Activated CD4-positive, alpha-beta T cell treated with anti-CD3 and anti-CD28 coated beads for 48 hours (primary cell): ENCODE data around the gene DDX39A.

ENCODE experiments used
- DNase-seq: peaks from one replicate; pipeline ENCODE4 v3.0.0-alpha.2; 2020

Gene DDX39A

DNA sequence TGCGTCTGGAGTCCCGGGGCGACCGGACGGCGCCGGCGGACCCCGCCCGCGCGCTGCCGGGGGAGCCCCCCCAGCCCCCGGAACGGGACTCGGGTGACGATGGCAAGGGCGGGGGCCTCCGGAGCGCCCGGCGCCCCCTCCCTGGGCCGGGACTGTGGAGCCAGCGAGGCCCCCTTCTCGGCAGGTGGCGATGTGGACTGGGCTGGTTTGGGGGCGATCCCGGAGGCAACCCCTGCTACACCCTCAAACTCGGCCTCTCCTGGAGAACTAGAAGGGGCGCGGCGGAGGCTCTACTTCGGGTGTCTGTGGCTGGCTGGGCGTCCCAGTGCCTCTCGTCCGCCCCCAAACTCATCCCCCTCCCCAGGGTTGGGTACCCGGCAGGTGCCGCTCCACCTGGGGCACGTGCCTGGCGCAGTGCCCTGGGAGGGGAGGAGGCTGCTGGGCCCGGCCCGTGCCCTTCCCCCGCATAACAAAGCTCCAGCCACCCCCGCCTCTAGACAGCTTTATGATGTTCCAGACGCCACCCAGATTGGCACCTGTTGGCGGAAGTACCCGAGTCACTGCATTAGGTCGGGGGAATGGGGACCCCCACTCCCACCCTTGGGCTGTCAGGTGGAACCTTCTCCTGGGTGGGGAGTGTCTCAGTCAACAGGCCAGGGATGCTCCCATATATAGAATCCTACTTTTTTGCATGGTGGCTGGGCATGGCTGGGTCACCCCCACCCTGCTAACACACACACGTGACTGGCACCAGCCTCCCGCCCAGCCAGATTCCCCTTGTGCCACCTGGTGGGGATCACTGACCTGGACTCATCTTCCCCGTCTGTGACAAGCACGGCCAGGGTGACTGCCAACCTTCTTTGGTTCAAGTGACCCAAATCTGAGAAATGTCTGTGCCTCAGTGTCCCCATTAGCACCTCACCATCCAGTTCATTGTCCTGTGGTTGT is 14.7 kb upstream of the DDX39A start:
- peak; percentile 49 for DNase-seq

DNA sequence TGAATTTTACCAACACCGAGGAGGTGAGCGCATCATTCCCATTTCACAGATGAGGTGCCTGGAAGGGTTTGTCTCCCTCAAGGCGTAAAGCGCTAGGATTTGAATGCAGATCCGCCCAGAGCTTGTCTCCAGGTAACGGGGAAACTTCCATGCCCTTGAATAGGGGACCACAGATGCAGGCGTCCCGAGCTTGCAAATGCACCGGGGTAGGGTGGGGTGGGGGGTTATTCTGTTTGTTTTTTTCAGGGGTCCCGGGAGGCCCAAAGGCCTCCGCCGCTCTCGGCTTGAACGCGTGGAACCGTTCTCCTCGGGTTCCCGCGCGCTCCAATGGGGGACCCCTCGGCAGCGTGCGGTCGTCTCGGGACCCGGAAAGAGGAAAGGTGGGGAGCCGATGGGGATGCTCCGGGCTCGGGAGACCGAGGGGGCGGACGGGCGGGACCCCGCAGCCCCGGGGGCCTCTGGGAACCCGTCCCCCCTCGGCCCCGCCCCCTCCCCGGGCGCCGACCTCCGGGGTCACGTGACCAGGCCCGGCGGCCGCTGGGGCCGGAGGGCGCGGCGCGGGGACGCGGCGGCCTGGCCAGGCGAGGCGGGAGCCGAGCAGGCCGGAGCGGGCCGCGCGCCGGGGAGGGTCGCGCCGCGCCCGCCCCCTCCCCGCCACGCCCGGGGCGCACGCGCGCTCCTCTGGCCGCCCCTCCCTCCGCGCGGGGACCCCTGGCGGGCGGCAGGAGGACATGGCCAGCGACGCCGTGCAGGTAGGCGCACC is 13.8 kb upstream of the DDX39A start, which contains the start of gene PKN1:
Gene PKN1 (plus strand): TSS at position 516 of the 763 bp plus-strand sequence. CDS start 216 bp downstream, at position 732.
- DNase-seq, result peak; percentile 65

GRCh38 chr19:14430712-14431111 is 11.6 kb upstream of the DDX39A start:
- DNase-seq, result no peak

DNA sequence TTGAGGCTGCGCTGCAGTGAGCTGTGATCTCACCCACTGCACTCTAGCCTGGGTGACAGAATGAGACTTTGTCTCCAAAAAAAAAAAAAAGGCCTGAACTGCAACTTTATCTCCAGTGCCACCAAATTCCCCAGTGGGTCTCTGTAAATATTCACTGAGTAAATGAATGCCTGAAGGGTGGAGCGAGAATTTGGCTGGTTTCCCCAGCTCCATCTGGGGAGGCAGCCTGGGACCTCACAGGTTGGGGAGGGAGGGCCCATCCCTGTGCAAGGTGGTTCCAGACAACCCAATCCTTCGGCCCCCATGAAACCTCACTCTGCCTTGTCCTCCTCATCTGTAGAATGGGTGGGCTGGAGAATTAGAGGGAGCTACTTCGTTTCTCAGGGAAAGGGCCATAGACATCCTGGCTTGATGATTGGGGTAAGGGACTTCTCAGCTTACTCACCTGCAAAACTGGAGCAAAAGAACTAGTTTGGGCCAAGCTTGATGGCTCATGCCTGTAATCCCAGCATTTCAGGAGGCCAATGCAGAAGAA is 9.8 kb upstream of the DDX39A start:
- no peak for DNase-seq

GRCh38 chr19:14427461-14427860 is 8.3 kb upstream of the DDX39A start:
- no peak for DNase-seq

DNA sequence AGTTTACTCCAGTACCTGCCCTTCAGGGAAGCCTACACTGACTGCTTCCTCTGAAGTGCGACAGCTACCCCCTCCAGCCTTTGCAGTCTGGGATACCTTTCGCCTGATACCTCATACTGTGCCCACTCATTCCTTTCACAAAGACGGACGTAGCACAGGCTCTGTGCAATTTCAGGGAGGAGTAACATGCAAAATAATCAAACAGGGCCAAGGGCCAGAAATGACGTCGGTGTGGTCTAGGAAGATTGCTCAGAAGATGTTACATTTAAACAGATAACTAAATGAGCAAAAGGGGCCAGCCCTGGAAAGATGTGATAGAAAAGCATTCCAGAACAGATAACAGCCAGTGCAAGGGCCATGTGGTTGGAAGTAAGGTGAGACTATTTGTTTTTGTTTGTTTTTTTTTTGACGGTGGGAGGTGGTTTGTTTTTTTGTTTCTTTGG is 6.6 kb upstream of the DDX39A start:
- no peak for DNase-seq

- DNase-seq, result peak; percentile 90
Measured at GRCh38 chr19:14418856-14419105, 360 bp downstream of the DDX39A start.

- DNase-seq, result no peak
Measured at GRCh38 chr19:14416817-14417231, 2.3 kb downstream of the DDX39A start.

- no peak for DNase-seq
Measured at GRCh38 chr19:14414926-14415690, 4.0 kb downstream of the DDX39A start.

DNA sequence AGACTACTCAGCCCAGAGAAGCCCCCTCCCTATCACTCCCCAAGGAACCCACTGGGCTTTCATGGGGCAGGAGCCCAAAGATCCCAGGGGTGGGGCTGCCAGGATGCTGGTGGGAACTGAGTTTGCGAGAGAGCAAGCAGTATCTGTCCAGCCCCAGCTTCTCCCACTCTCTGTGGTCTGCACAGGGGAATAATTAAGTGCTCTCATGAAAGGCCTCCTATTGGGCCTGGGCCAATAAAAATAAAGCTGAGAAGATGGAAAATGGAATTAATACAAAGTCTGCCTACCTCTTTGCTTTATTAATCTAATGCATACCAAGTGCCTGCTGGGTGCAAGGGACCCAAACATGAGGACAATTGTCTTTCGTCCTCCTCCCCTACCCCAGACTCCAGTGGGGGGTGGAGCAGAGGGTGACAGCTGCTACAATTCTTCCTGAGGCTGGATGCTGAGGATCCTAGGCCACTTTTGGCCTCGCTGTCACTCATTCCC is 5.4 kb downstream of the DDX39A start:
- no peak for DNase-seq

DNA sequence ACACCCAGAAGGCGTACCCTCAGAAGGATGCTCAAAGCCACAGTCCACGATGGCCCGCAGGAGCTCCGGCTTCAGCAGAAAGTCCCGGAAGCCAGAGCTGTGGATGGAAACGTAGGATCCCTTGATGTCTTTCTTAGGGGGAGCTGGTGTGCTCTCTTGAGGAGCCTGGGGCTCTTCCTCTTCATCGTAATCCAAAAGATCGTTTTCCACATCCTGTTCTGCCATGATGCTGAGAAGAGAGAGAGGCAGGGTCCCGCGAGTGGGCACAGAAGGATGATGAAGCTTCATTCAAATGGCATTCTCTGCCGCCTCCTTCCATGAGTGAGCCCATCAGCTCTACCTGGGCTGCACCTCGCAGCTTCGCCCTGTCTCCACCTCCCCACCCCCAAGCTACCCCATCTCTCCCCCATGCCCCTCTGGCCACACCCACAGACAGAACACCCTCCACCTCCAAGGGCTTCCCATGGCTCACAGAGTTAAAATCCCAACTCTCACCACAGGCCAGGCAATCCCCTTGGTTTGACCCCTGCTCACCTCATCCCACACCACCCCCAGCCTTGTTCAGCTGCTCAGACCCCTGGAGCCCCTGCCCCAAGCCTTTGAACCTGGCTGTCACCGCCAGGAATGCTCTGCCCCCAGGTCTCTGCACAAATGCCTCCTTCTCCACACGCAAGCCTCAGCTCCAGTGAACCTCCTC is 6.0 kb downstream of the DDX39A start:
- no peak for DNase-seq

- DNase-seq, result no peak
Measured at GRCh38 chr19:14412324-14412995, 6.7 kb downstream of the DDX39A start.

- DNase-seq, result no peak
Measured at GRCh38 chr19:14411938-14412245, 7.2 kb downstream of the DDX39A start.

- no peak for DNase-seq
Measured at GRCh38 chr19:14411161-14411937, 7.8 kb downstream of the DDX39A start.

GRCh38 chr19:14410091-14411051 is 8.8 kb downstream of the DDX39A start:
- DNase-seq, result no peak

- DNase-seq, result no peak
Measured at GRCh38 chr19:14409146-14410023, 9.8 kb downstream of the DDX39A start.

DNA sequence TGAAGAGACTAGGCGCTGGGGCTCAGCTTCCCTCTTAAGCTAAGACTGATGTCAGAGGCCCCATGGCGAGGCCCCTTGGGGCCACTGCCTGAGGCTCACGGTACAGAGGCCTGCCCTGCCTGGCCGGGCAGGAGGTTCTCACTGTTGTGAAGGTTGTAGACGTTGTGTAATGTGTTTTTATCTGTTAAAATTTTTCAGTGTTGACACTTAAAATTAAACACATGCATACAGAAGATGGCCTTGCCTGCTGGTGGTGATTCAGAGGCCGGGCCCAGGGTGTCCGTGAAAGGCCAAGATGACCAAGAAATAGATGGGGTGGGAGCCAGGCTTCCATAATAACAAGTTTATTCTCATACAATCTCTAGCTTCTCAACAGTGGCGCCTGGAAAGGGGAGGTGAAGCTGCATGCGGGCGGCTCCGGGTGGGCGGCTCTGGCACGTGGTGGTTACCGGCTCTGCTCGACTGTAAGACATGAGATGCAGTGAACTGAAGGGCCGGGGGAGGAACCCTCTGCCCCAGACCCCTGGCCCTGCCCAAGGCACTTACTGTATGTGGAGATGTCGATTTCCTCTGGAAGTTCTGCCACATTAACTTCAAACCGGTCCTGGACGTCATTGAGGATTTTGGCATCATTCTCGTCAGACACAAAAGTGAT is 10.5 kb downstream of the DDX39A start:
- DNase-seq, result no peak
